ENCODE data around the gene ANKRD63. TPM values are rescaled to one million over a fixed set of nuclear protein-coding genes. Genes with fewer than 3 reads are reported as not detected.

ANKRD63 gene
- total and polyA plus RNA-seq, 4 donors = 0.14 to 0.30 (median 0.28) TPM; not detected in 1

DNA sequence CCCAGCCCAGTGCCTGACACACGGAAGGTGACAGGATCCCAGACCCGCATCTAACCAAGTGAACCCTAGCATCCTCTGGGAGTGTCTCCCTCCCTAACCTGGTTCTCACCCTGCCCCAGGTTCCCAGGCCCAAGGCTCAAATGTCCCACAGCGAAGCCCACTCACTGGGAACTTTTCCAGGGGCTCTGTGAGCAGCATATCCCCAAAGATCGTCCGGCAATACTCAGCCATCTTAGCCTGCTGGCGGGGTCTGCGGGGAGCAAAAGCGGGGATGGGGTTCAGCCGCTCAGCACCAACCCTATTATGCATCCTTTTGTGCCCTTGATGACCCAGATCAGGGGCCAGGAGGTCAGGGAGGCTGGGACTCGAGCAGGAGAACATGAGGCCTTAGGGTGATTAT, 14.5 kb upstream of the ANKRD63 start:
- DNase-seq (ENCODE audit: low read depth in 4 of 6, low spot score in 6 of 6) = no peak
- WGBS (ENCODE audit: insufficient coverage) = 86% methylated on average over 10 of the region's 10 CpGs
- Histone ChIP-seq H3K4me3 (ENCODE audit: low read depth, low read length) (no peak overlapping the region), H3K4me1 (ENCODE audit: control insufficient read depth, insufficient read depth, low read length) (peaks cover 34% of the 10 kb centered on the region), H3K9me3 (ENCODE audit: control insufficient read depth, insufficient read depth, low read length) (no peaks in the 10 kb centered on the region), H3K27me3 (ENCODE audit: control insufficient read depth, insufficient read depth, low read length) (no peaks in the 10 kb centered on the region), H3K36me3 (ENCODE audit: control insufficient read depth, insufficient read depth, low read length) (no peaks in the 10 kb centered on the region), H3K27ac (ENCODE audit: low read depth, low read length) (no peak overlapping the region)

DNA sequence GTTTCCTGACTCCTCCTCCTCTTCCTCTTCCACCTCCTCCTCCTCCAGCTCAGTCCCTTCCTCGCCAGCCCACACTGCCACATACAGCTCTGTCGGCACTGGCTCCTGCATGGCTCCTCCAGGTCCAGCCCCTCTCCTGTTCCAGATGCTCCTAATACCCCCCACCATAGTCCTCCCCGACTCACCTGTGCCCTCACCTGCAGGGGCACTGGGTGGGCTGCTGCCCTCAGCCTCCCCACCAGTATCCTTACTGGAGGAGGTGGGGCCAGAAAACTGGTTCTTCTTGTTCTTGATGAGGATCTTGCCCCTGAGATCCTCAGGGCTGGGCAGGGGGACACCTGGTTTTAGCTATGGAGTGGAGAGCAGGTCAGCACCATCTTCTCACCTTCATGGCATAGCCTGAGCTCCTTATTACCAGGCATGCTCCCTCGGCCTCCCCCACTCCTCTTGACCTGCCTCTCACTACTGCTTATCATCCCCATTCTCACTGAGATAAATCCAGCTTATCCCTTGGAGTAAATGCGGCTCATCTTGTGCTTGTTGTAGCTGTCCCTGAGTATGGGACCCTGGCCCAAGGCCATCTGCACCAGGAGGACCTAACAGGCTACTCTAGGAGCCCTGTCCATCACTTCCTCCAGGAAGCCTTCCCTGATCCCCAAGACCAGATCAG, 13.8 kb upstream of the ANKRD63 start:
- Histone ChIP-seq H3K27ac (ENCODE audit: low read depth, low read length) (no peak overlapping the region), H3K4me3 (ENCODE audit: low read depth, low read length) (no peak overlapping the region), H3K36me3 (ENCODE audit: control insufficient read depth, insufficient read depth, low read length) (no peaks in the 10 kb centered on the region), H3K9me3 (ENCODE audit: control insufficient read depth, insufficient read depth, low read length) (no peaks in the 10 kb centered on the region), H3K27me3 (ENCODE audit: control insufficient read depth, insufficient read depth, low read length) (peaks cover 3% of the 10 kb centered on the region), H3K4me1 (ENCODE audit: control insufficient read depth, insufficient read depth, low read length) (peaks cover 40% of the 10 kb centered on the region)
- 84% methylated on average over 4 of the region's 5 CpGs for WGBS (ENCODE audit: insufficient coverage)
- no peak for DNase-seq (ENCODE audit: low read depth in 4 of 6, low spot score in 6 of 6)

DNA sequence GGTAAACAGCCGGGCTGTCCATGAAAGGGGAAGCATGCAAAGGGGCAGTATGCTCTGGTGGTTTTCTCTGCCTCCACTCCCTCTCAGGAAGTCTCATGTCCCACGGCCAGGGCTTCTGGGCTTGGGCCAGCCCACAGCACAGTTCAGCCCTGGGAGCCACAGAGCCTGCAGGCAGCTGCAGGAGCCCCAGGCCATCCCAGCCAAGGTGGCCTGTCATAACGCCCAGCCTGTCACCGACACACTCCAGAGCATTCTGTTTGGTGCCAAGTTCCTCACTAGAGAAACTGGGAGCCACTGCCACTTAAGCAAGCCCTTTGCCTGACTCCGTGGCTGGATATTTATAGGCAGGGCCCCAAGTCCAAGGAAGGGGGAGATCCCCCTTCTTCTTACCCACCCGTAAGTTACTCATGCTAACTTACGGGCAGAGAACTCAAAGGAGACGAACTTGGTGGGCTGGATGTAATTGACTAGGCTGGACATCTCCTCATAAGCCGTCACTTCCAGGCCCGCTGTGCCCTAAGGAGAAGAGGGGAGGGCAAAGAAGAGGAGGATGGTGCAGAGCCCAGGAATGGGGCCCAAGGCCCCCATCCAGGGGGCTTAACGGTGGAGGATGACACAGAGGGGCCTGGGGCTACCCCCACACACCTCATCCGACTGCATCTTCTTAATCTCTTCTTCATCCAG, 13.2 kb upstream of the ANKRD63 start:
- WGBS (ENCODE audit: insufficient coverage) = 34% methylated on average over 6 of the region's 12 CpGs
- no peaks in the 10 kb centered on the region for H3K36me3 ChIP-seq (ENCODE audit: control insufficient read depth, insufficient read depth, low read length)
- no peaks in the 10 kb centered on the region for H3K9me3 ChIP-seq (ENCODE audit: control insufficient read depth, insufficient read depth, low read length)
- H3K4me1 ChIP-seq (ENCODE audit: control insufficient read depth, insufficient read depth, low read length) = peaks cover 47% of the 10 kb centered on the region
- no peak for DNase-seq (ENCODE audit: low read depth in 4 of 6, low spot score in 6 of 6)
- H3K27ac ChIP-seq (ENCODE audit: low read depth, low read length) = no peak overlapping the region
- H3K27me3 ChIP-seq (ENCODE audit: control insufficient read depth, insufficient read depth, low read length) = peaks cover 6% of the 10 kb centered on the region
- no peak overlapping the region for H3K4me3 ChIP-seq (ENCODE audit: low read depth, low read length)

DNA sequence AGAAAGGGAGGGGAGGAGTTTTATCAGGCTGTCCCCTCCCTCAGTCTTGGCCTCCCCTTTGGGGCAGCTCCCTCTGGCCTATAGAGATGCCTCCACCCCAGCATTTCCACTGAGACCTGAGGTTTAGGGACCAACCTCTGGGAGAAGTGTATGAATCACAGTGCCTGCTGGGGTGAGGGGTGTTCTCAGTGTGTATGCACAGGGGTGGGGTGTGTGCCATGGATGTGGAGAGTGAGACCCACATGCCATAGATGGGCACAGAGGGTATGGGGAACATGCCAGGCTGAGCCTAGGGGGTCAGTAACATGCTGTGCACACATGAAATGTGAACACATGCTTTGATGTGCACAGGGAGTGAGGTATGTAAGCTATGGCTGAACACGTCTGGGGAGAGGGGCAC, 12.4 kb upstream of the ANKRD63 start:
- Histone ChIP-seq H3K4me3 (ENCODE audit: low read depth, low read length) (no peak overlapping the region), H3K27me3 (ENCODE audit: control insufficient read depth, insufficient read depth, low read length) (peaks cover 9% of the 10 kb centered on the region), H3K36me3 (ENCODE audit: control insufficient read depth, insufficient read depth, low read length) (no peaks in the 10 kb centered on the region), H3K27ac (ENCODE audit: low read depth, low read length) (no peak overlapping the region), H3K4me1 (ENCODE audit: control insufficient read depth, insufficient read depth, low read length) (peaks cover 54% of the 10 kb centered on the region), H3K9me3 (ENCODE audit: control insufficient read depth, insufficient read depth, low read length) (no peaks in the 10 kb centered on the region)
- 88% methylated on average over 1 of the region's 1 CpG for WGBS (ENCODE audit: insufficient coverage)
- no peak for DNase-seq (ENCODE audit: low read depth in 4 of 6, low spot score in 6 of 6)

DNA sequence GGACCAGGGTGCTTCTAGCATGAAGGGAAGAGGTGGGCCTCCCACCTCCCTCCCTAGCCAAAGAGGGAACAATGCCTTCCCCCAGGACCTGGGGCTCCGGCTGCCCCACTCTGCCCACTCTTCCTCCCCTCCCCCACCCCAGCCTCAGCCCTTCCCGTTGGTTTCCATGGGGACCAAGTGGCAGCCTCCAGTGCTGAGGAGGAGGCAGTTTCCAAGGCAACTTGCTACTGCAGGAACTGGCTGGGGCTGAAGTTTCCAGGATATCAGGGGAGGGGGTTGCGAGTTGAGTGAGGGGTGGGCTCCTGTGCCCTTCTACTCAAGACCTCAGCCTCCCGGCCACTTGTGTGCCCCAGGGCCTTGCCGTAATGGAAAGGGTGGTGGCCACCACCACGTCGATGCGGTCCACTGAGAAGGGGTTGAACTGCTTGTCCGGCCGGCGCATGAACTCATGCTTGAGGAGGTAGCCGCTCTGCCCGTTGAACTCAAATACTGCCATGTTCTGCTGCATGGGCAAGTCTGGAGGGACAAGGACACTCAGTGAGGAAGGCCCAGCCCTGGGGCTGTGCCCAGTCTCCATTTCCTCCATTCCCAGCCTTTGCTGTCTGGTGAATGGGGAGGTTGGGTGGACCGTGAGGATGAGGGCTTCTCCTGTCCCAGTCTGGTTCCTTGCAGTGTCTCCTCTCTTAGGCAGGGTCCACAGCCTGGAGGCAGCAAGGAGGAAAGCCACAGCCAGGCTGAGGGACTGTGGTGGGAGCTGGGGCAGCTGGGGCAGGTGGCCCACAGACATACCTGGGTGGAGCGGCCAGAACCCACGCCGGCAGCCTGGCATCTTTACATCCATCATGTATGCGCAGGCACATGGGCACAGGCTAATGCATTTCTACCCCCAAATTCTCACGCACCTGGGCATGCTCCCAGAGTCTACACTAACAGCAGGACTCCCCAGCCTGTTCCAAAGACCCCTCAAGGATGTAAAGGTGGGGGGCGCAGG, 11.3 kb upstream of the ANKRD63 start:
- peaks cover 11% of the 10 kb centered on the region for H3K27me3 ChIP-seq (ENCODE audit: control insufficient read depth, insufficient read depth, low read length)
- DNase-seq (ENCODE audit: low read depth in 4 of 6, low spot score in 6 of 6) = peak in 2 of 6 donors; percentile 83 to 88
- no peak overlapping the region for H3K27ac ChIP-seq (ENCODE audit: low read depth, low read length)
- H3K4me1 ChIP-seq (ENCODE audit: control insufficient read depth, insufficient read depth, low read length) = peaks cover 57% of the 10 kb centered on the region
- H3K36me3 ChIP-seq (ENCODE audit: control insufficient read depth, insufficient read depth, low read length) = no peaks in the 10 kb centered on the region
- H3K4me3 ChIP-seq (ENCODE audit: low read depth, low read length) = no peak overlapping the region
- no peaks in the 10 kb centered on the region for H3K9me3 ChIP-seq (ENCODE audit: control insufficient read depth, insufficient read depth, low read length)
- WGBS (ENCODE audit: insufficient coverage) = 47% methylated on average over 12 of the region's 20 CpGs

DNA sequence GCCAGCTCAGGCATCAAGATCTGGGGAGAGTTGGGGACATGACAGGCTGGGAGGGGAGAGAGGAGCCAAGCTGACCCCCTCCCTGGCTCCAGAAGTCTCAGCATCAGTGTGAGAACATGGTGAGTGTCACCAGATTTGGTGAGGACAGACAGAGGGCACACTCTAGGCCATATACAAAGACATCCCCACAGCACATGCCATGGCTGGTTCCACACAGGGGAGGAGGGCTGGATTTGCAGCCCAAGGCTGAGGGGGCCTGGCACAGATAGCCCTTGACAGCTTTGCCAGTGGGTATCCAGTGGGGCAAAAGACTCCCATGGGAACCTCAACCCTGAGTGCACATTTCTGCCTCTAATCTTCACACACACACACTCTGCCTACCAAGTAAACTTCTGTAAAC, 10.1 kb upstream of the ANKRD63 start:
- H3K27ac ChIP-seq (ENCODE audit: low read depth, low read length) = no peak overlapping the region
- H3K4me3 ChIP-seq (ENCODE audit: low read depth, low read length) = no peak overlapping the region
- H3K27me3 ChIP-seq (ENCODE audit: control insufficient read depth, insufficient read depth, low read length) = peaks cover 11% of the 10 kb centered on the region
- no peaks in the 10 kb centered on the region for H3K9me3 ChIP-seq (ENCODE audit: control insufficient read depth, insufficient read depth, low read length)
- DNase-seq (ENCODE audit: low read depth in 4 of 6, low spot score in 6 of 6) = no peak
- H3K36me3 ChIP-seq (ENCODE audit: control insufficient read depth, insufficient read depth, low read length) = peaks cover 9% of the 10 kb centered on the region
- peaks cover 57% of the 10 kb centered on the region for H3K4me1 ChIP-seq (ENCODE audit: control insufficient read depth, insufficient read depth, low read length)

DNA sequence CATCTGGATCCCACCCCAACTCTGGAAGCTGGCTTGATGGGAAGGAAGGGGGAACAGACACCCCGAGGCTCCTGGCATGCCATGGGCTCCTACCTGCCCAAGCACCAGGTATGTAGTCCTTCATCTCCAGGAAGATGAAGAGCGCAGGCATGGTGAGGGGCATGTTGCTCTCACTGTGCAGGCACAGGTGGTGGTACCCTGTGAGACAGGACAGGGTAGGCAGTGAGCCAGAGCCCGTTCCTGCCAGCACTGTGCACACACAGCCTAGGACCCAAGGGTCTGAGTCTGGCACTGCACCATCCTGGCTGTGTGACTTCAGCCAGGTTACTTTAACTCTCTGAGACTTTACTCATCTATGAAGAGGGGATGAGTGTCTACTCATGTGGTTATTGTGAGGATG, 9.4 kb upstream of the ANKRD63 start:
- WGBS (ENCODE audit: insufficient coverage) = 92% methylated on average over 2 of the region's 3 CpGs
- DNase-seq (ENCODE audit: low read depth in 4 of 6, low spot score in 6 of 6) = no peak
- Histone ChIP-seq H3K27me3 (ENCODE audit: control insufficient read depth, insufficient read depth, low read length) (peaks cover 11% of the 10 kb centered on the region), H3K4me3 (ENCODE audit: low read depth, low read length) (no peak overlapping the region), H3K4me1 (ENCODE audit: control insufficient read depth, insufficient read depth, low read length) (peaks cover 57% of the 10 kb centered on the region), H3K9me3 (ENCODE audit: control insufficient read depth, insufficient read depth, low read length) (no peaks in the 10 kb centered on the region), H3K27ac (ENCODE audit: low read depth, low read length) (no peak overlapping the region), H3K36me3 (ENCODE audit: control insufficient read depth, insufficient read depth, low read length) (peaks cover 10% of the 10 kb centered on the region)

DNA sequence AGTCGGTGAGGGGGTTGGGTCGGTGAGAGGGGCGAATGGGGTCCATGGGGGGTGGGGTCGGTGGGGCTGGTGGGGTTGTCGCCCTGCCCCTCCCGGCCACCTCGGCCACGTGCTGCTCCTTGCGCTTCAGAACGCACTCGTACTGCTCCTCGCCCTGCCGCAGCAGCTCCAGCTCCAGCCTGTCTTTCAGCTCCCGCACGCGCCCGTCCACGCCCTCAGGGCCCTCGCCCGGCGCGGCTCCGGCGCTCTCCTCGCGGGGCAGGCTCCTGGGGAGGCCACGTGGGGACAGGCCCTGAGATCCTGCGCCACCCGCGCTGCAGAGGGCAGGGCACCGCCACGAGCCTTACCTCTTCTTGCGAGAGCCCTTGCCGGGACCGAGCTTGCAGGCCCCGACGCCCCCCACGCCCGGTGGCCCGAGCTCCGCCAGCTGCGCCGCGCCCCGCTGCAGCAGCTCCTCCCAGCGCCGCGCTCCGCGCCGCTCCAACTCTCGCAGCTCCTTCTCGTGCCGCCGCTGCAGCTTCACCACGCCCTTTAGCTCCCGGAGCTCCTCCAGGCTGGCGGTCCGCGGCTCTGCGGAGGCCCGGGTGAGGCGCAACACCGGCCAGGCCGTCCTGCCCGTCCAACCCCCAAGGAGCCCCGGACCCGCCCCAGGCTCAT, 8.2 kb upstream of the ANKRD63 start:
- no peak overlapping the region for H3K27ac ChIP-seq (ENCODE audit: low read depth, low read length)
- 3% methylated on average over 67 of the region's 68 CpGs for WGBS (ENCODE audit: insufficient coverage)
- peaks cover 12% of the 10 kb centered on the region for H3K36me3 ChIP-seq (ENCODE audit: control insufficient read depth, insufficient read depth, low read length)
- peak overlapping the region; percentile 7 for H3K4me3 ChIP-seq (ENCODE audit: low read depth, low read length)
- peak in 2 of 6 donors; percentile 76 to 83 for DNase-seq (ENCODE audit: low read depth in 4 of 6, low spot score in 6 of 6)
- peaks cover 58% of the 10 kb centered on the region for H3K4me1 ChIP-seq (ENCODE audit: control insufficient read depth, insufficient read depth, low read length)
- H3K27me3 ChIP-seq (ENCODE audit: control insufficient read depth, insufficient read depth, low read length) = peaks cover 17% of the 10 kb centered on the region
- H3K9me3 ChIP-seq (ENCODE audit: control insufficient read depth, insufficient read depth, low read length) = no peaks in the 10 kb centered on the region

DNA sequence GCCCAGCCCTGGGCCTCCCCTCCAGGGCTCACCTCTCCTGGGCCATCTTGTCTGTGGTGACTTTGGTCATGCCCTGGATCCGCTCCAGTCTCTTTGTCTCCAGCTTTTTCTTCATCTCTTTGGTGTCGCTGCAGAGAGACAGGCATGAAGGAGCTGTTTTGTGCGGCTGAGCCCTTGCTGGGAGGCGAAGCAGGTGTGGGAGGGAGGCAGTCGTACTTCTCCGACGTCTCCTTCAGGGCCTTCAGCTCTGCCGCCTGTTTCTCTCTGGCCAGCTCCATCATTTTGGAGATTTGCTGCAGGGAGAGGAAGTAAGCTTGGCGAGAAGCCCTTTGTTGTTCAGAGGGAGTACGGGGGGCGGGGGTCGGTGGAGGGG, 7.7 kb upstream of the ANKRD63 start:
- DNase-seq (ENCODE audit: low read depth in 4 of 6, low spot score in 6 of 6) = peak in 2 of 6 donors; percentile 56 to 67
- Histone ChIP-seq H3K36me3 (ENCODE audit: control insufficient read depth, insufficient read depth, low read length) (peaks cover 13% of the 10 kb centered on the region), H3K9me3 (ENCODE audit: control insufficient read depth, insufficient read depth, low read length) (no peaks in the 10 kb centered on the region), H3K4me1 (ENCODE audit: control insufficient read depth, insufficient read depth, low read length) (peaks cover 58% of the 10 kb centered on the region), H3K27ac (ENCODE audit: low read depth, low read length) (no peak overlapping the region), H3K4me3 (ENCODE audit: low read depth, low read length) (no peak overlapping the region), H3K27me3 (ENCODE audit: control insufficient read depth, insufficient read depth, low read length) (peaks cover 17% of the 10 kb centered on the region)
- WGBS (ENCODE audit: insufficient coverage) = 15% methylated on average over 10 of the region's 12 CpGs
